ENCODE measurements around the gene TPPP.
"Not testable (repeated sequence)": the region's sequence is repeated elsewhere in the genome, so short reads cannot be mapped to it uniquely, and the experiment has no call there.

Gene TPPP

DNA sequence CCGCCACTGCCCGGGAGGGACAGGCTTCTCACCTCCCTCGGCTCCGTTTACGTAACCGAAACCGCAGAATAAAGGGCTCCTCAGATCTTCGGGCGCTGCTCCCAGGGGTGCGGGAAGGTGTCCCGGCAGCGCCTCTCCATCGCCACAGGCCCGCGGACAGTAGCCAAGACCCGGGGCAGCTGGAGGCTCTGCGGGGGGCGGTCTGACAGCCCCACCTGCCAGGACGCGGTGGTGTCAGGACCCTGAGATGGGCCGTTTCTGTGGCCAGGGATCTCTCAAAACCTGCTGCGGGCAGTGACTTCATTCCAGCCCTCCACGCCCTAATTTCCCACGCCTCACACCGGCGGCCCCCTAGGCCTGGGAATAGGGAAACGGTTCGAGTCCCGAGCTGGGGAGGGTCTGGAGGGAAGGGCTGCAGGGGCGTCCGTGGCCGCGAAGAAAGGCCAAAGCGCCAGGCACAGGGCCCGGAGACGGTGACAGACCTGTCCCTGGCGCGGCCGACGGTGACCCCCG lies 567 bp downstream of the TPPP start:
- DNase-seq: not testable (repeated sequence)

- DNase-seq: no peak
Observed at GRCh38 chr5:691817-692528, 1.2 kb downstream of the TPPP start.

GRCh38 chr5:691049-691448 lies 2.1 kb downstream of the TPPP start:
- DNase-seq: not testable (repeated sequence)

GRCh38 chr5:690293-690692 lies 2.9 kb downstream of the TPPP start:
- DNase-seq: not testable (repeated sequence)

DNA sequence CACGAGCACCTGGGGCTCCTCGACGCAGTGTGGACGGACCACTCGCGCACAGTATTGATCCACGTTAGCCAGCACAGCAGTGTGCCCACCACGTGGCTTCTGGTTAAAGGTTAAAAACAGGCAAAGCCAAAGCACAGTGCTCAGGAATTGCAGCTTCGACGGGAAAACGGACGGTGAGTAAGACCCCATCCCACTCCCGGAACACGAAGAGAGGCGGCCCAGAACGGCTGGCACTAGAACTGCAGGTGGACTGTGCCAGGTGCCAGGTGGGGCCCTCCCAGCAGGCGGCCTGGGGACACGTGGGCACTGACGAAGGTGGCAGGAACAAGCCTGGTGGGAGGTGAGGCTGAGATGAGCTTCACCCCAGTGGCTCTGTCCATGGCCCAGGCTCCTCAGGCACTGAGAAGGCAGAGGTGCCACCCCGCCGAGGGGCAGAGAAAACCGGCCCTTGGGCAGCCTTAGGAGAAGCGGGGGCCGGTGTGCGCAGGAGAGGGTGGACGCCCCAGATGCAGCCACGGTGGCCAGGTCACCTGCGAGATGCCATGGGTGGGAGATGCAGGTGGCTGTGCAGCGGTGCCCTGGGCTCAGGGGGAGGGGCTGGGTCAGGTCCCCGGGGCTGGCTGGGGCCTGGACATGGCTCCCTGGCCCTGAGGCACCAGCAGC lies 4.7 kb downstream of the TPPP start:
- DNase-seq: not testable (repeated sequence)

- DNase-seq: not testable (repeated sequence)
Observed at GRCh38 chr5:686936-687335, 6.2 kb downstream of the TPPP start.

DNA sequence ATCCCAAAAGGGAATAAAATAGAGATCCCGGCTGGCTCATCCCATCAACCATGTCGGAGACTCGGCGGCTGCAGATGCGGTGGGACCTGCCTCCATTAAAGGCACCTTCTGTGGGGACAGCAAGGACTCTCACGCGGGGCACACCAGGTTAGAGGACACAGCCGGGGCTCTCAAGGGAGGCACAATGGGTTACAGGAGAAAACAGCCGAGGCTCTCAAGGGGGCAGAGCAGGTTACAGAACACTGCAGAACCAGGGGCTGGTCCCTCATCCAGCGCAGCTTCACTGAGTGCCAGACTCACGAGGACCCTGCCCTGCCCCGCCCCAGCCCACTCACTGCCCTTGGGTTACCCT lies 7.0 kb downstream of the TPPP start:
- not testable (repeated sequence) for DNase-seq

- no peak for DNase-seq
Observed at GRCh38 chr5:685262-686171, 7.6 kb downstream of the TPPP start.

DNA sequence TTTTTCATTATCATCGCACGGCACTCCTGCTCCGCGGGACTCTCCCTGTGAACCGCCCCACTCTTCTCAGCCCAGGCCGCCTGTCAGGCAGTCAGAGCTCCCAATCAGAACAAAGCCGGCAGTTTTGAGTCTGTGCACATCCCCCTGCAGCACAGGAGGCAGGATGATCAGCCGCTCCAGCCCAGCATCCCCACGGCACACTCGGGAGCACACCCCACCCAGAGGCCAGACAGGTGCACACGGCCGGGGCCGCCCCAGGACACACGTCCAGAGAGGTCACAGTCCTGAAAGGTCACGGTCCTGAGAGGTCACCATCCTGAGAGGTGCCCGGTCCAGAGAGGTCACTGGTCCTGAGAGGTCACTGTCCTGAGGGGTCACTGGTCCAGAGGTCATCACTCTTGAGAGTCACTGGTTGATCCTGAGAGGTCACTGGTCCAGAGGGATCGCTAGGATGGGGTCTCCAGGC lies 8.4 kb downstream of the TPPP start:
- DNase-seq: no peak

DNA sequence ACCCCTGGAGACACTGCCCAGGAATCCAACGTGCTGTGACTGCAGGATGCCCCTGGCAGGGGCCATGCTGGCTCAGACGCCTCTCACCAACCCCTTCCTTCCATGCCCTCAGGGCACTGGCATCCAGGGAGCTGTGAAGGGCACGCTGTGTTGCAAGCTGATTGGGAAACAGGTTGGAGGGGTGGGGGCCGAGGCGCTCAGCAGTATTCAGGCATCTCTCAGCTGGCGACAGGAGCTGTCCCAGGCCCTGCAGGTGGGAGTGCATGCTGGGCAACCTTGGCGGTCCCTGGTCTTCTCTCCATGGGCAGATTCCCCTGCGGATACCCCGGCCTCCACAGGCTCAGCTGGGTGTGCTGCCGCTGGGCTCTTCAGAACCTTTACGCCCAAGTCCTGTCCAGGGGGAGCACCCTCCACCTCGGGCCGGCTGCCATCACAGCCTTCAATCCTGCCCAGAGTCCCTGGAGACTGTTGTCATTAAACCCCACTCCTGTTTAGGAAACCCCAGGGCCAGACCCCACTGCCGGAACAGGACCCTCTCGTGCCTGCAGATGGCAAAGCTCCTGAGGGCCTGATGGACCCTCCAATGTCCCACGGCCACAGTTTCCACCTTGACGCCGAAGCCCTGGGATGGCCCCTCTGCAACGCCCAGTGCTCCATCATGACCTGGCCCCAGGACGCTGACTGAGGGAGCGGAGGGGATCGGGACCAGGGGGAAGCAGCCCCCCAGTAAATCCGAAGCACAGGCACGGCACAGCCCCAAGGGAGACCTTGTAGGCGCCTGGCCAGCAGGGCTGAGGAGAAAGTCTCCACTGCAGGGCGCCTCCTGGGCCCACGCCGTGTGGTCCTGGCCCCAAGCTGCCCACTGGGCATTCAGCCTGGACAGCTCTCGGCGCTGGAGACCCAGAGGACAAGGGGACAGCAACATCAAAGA lies 9.3 kb downstream of the TPPP start:
- no peak for DNase-seq

GRCh38 chr5:682651-683358 lies 10.3 kb downstream of the TPPP start:
- DNase-seq: not testable (repeated sequence)

DNA sequence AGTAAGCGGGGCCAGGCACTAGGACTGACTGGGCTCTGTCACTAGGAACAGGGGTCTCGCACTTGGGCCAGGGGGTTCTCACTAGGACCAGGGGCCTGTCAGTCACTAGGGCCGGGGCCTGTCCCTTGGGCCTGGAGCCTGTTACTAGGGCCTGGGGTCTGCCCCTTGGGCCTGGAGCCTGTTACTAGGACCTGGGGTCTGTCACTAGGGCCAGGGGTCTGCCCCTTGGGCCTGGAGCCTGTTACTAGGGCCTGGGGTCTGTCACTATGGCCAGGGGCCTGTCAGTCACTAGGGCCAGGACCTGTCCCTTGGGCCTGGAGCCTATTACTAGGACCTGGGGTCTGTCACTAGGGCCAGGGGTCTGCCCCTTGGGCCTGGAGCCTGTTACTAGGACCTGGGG lies 10.9 kb downstream of the TPPP start:
- DNase-seq: not testable (repeated sequence)

GRCh38 chr5:681317-682191 lies 11.6 kb downstream of the TPPP start:
- DNase-seq: not testable (repeated sequence)

- DNase-seq: not testable (repeated sequence)
Observed at GRCh38 chr5:680836-681235, 12.3 kb downstream of the TPPP start.

DNA sequence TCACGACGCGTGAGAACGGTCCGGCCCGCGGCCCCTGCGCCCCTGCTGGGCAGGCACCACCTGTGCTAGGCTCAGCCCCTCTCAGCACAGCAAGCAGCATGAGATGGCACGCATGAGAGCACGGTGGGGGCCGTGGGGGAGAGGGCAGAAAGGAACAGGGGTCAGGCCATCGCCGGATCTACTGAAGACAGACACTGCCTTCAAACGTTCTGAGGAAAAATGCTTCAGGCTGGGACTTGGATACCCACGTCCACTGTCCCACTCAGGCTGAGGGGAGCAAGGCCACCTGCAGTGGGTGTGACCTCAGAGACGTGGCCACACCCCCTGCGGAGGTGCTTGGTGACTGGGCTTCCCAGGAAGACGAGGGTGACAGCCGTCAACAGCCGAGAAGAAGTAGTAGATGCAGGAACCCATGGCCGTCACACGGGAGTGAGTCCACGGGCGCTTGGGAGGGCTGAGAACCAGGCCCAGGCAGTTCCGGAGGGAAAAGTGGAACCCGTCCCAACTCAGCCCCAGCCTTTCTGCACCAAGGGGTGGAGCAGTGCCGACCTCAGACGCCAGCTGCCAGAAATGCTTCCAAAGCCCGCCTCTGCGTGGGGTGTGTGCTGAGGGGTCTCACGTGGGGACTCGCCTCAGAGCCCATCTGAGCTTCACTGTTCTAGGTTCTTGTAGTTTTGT lies 12.9 kb downstream of the TPPP start:
- DNase-seq: not testable (repeated sequence)

GRCh38 chr5:679166-679895 lies 13.8 kb downstream of the TPPP start:
- DNase-seq: not testable (repeated sequence)

DNA sequence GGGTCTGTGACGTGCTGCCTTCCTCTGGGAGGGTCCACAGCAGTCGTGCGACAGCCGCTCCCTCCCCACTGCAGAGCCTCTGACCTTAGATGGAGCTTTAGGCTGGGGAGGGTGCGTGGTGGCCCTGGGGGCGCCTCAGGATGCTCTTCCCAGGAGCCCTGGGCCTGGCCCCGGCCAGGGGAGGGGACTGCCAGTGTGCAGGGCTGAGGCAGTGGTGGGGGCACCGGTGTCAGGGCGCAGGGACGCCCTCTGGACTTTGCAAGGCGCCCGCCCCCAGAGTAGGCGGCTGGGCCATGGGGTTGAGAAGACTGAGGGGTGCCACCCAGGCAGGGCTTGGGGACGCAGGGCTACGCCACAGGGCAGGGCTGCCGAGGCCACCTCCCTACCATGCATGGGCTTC lies 14.6 kb downstream of the TPPP start:
- DNase-seq: not testable (repeated sequence)

GRCh38 chr5:677131-678101 lies 15.7 kb downstream of the TPPP start:
- no peak for DNase-seq
